Measurements from ENCODE around the gene ZBTB20.

Gene ZBTB20

GRCh38 chr3:114974387-114974786, 172.7 kb downstream of the ZBTB20 start:
- H3K4me1 Mint-ChIP-seq (ENCODE audit: low read depth): no peaks in the 10 kb centered on the region
- H3K4me3 Mint-ChIP-seq: no peak overlapping the region
- H3K27ac Mint-ChIP-seq: no peak overlapping the region
- H3K36me3 Mint-ChIP-seq (ENCODE audit: low read depth): no peaks in the 10 kb centered on the region
- H3K9me3 Mint-ChIP-seq: no peaks in the 10 kb centered on the region
- H3K27me3 Mint-ChIP-seq (ENCODE audit: low read depth): no peaks in the 10 kb centered on the region

- H3K27ac Mint-ChIP-seq: no peak overlapping the region
- H3K36me3 Mint-ChIP-seq (ENCODE audit: low read depth): no peaks in the 10 kb centered on the region
- no peaks in the 10 kb centered on the region for H3K9me3 Mint-ChIP-seq
- H3K4me1 Mint-ChIP-seq (ENCODE audit: low read depth): no peaks in the 10 kb centered on the region
- H3K27me3 Mint-ChIP-seq (ENCODE audit: low read depth): no peaks in the 10 kb centered on the region
- no peak overlapping the region for H3K4me3 Mint-ChIP-seq
Measured at GRCh38 chr3:114973536-114973935, 173.6 kb downstream of the ZBTB20 start.

- H3K27ac Mint-ChIP-seq: no peak overlapping the region
- H3K36me3 Mint-ChIP-seq (ENCODE audit: low read depth): peaks cover 2% of the 10 kb centered on the region
- no peaks in the 10 kb centered on the region for H3K9me3 Mint-ChIP-seq
Measured at GRCh38 chr3:114967168-114967567, 179.9 kb downstream of the ZBTB20 start.

GRCh38 chr3:114962189-114962588, 184.9 kb downstream of the ZBTB20 start:
- Mint-ChIP-seq H3K4me1 (ENCODE audit: low read depth) (no peaks in the 10 kb centered on the region), H3K27me3 (ENCODE audit: low read depth) (no peaks in the 10 kb centered on the region), H3K36me3 (ENCODE audit: low read depth) (peaks cover 2% of the 10 kb centered on the region), H3K4me3 (no peak overlapping the region), H3K9me3 (peaks cover 6% of the 10 kb centered on the region), H3K27ac (no peak overlapping the region)

More at GRCh38 chr3:114967168-114967567, 179.9 kb downstream of the ZBTB20 start:
- H3K4me3 Mint-ChIP-seq: no peak overlapping the region
- no peaks in the 10 kb centered on the region for H3K4me1 Mint-ChIP-seq (ENCODE audit: low read depth)
- H3K27me3 Mint-ChIP-seq (ENCODE audit: low read depth): no peaks in the 10 kb centered on the region

- Mint-ChIP-seq H3K27me3 (ENCODE audit: low read depth) (no peaks in the 10 kb centered on the region), H3K9me3 (peaks cover 14% of the 10 kb centered on the region), H3K4me1 (ENCODE audit: low read depth) (no peaks in the 10 kb centered on the region), H3K4me3 (no peak overlapping the region), H3K27ac (no peak overlapping the region), H3K36me3 (ENCODE audit: low read depth) (no peaks in the 10 kb centered on the region)
Measured at GRCh38 chr3:114958930-114959329, 188.2 kb downstream of the ZBTB20 start.

- Mint-ChIP-seq H3K4me1 (ENCODE audit: low read depth) (no peaks in the 10 kb centered on the region), H3K9me3 (peaks cover 37% of the 10 kb centered on the region), H3K27me3 (ENCODE audit: low read depth) (no peaks in the 10 kb centered on the region), H3K4me3 (no peak overlapping the region), H3K36me3 (ENCODE audit: low read depth) (no peaks in the 10 kb centered on the region), H3K27ac (no peak overlapping the region)
Measured at GRCh38 chr3:114953800-114954199, 193.3 kb downstream of the ZBTB20 start.

GRCh38 chr3:114953215-114953799, 193.8 kb downstream of the ZBTB20 start:
- no peaks in the 10 kb centered on the region for H3K27me3 Mint-ChIP-seq (ENCODE audit: low read depth)
- H3K4me1 Mint-ChIP-seq (ENCODE audit: low read depth): no peaks in the 10 kb centered on the region
- H3K4me3 Mint-ChIP-seq: no peak overlapping the region
- H3K9me3 Mint-ChIP-seq: peaks cover 37% of the 10 kb centered on the region
- H3K27ac Mint-ChIP-seq: no peak overlapping the region
- H3K36me3 Mint-ChIP-seq (ENCODE audit: low read depth): no peaks in the 10 kb centered on the region

GRCh38 chr3:114942773-114943172, 204.3 kb downstream of the ZBTB20 start:
- Mint-ChIP-seq H3K9me3 (no peaks in the 10 kb centered on the region), H3K4me1 (ENCODE audit: low read depth) (no peaks in the 10 kb centered on the region), H3K4me3 (no peak overlapping the region), H3K36me3 (ENCODE audit: low read depth) (no peaks in the 10 kb centered on the region), H3K27ac (no peak overlapping the region), H3K27me3 (ENCODE audit: low read depth) (no peaks in the 10 kb centered on the region)

GRCh38 chr3:114941626-114942309, 205.3 kb downstream of the ZBTB20 start:
- Mint-ChIP-seq H3K27ac (no peak overlapping the region), H3K27me3 (ENCODE audit: low read depth) (no peaks in the 10 kb centered on the region), H3K36me3 (ENCODE audit: low read depth) (no peaks in the 10 kb centered on the region), H3K9me3 (no peaks in the 10 kb centered on the region), H3K4me3 (no peak overlapping the region), H3K4me1 (ENCODE audit: low read depth) (no peaks in the 10 kb centered on the region)

GRCh38 chr3:114939920-114940319, 207.2 kb downstream of the ZBTB20 start:
- Mint-ChIP-seq H3K27ac (no peak overlapping the region), H3K4me3 (no peak overlapping the region), H3K27me3 (ENCODE audit: low read depth) (no peaks in the 10 kb centered on the region), H3K9me3 (no peaks in the 10 kb centered on the region), H3K36me3 (ENCODE audit: low read depth) (no peaks in the 10 kb centered on the region), H3K4me1 (ENCODE audit: low read depth) (no peaks in the 10 kb centered on the region)

GRCh38 chr3:114933407-114933806, 213.7 kb downstream of the ZBTB20 start:
- Mint-ChIP-seq H3K4me3 (no peak overlapping the region), H3K9me3 (peaks cover 3% of the 10 kb centered on the region), H3K36me3 (ENCODE audit: low read depth) (no peaks in the 10 kb centered on the region), H3K4me1 (ENCODE audit: low read depth) (no peaks in the 10 kb centered on the region), H3K27me3 (ENCODE audit: low read depth) (no peaks in the 10 kb centered on the region), H3K27ac (no peak overlapping the region)

- Mint-ChIP-seq H3K9me3 (peaks cover 3% of the 10 kb centered on the region), H3K27me3 (ENCODE audit: low read depth) (no peaks in the 10 kb centered on the region), H3K36me3 (ENCODE audit: low read depth) (no peaks in the 10 kb centered on the region), H3K4me1 (ENCODE audit: low read depth) (no peaks in the 10 kb centered on the region), H3K4me3 (no peak overlapping the region), H3K27ac (no peak overlapping the region)
Measured at GRCh38 chr3:114929971-114930732, 216.9 kb downstream of the ZBTB20 start.

- Mint-ChIP-seq H3K9me3 (peaks cover 3% of the 10 kb centered on the region), H3K4me1 (ENCODE audit: low read depth) (no peaks in the 10 kb centered on the region), H3K4me3 (no peak overlapping the region), H3K27ac (no peak overlapping the region), H3K36me3 (ENCODE audit: low read depth) (no peaks in the 10 kb centered on the region), H3K27me3 (ENCODE audit: low read depth) (no peaks in the 10 kb centered on the region)
Measured at GRCh38 chr3:114928989-114929640, 218.0 kb downstream of the ZBTB20 start.

- Mint-ChIP-seq H3K27me3 (ENCODE audit: low read depth) (no peaks in the 10 kb centered on the region), H3K4me3 (no peak overlapping the region), H3K27ac (no peak overlapping the region), H3K4me1 (ENCODE audit: low read depth) (no peaks in the 10 kb centered on the region), H3K9me3 (no peaks in the 10 kb centered on the region), H3K36me3 (ENCODE audit: low read depth) (no peaks in the 10 kb centered on the region)
Measured at GRCh38 chr3:114904633-114905032, 242.5 kb downstream of the ZBTB20 start.
